ENCODE results near the gene TMEM123. TPM values are rescaled to one million over a fixed set of nuclear protein-coding genes. Genes with fewer than 3 reads are reported as not detected.

Gene TMEM123, protein sequence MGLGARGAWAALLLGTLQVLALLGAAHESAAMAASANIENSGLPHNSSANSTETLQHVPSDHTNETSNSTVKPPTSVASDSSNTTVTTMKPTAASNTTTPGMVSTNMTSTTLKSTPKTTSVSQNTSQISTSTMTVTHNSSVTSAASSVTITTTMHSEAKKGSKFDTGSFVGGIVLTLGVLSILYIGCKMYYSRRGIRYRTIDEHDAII
- 117 TPM for total RNA-seq

DNA sequence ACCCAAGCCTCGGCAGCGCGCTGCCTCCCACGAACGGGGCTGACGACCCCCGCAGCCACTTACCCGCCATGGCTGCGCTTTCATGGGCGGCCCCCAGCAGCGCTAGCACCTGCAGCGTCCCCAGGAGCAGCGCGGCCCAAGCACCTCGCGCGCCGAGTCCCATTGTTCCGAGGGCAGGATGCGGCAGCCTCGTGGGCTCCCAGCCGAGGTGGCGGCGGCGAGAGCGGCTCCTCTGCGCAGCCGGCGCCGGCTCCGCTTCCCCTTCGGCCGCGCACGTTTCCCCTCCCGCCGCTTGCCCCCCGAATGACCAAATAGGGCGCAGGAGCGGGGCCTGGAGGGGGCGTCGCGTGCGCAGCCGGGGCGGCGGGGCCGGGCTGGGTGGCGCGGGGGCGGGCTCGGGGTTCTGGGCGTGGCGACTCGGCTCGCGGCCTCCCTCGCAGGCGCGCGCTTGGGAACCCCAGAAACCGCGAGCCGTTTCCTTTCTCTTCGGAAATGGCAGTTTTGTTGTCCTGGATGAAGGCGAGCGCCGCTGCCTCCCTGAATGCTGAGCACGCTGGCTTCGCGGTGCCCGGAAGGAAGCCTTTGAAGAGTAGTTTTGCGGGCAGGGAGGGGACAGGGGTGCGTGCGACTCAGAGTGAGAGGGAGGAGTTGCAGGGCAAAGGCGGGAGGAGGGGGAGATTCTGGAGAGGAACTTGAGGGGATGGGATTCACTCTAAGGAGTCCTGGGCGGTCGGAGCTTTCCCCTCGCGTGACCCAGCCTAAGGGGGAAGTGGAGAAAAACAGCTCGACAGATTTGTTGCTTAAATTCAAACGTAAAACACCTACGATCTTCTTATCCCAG, at the start of gene TMEM123:
TMEM123 (minus strand) TSS at position 305 of the 841 bp plus-strand sequence; CDS start at position 163, 142 bp downstream.
- DNase-seq = peak; percentile 74

DNA sequence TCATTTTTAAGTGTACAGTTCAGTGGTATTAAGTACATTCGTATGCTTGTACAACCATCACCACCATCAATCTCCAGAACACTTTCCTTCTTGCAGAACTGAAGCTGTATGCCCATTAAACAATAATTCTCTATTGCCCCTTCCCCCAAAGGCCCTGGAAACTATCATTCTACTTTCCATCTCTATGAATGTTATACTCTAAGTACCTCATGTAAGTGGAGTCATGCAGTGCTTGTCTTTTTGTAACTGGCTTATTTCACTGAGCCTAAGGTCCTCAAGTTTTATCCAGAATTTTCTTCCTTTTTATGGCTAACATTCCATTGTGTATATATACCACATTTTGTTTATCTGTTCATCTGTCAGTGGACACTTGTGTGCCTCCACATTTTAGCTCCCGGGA, 48.3 kb upstream of the TMEM123 start:
- DNase-seq = no peak

DNA sequence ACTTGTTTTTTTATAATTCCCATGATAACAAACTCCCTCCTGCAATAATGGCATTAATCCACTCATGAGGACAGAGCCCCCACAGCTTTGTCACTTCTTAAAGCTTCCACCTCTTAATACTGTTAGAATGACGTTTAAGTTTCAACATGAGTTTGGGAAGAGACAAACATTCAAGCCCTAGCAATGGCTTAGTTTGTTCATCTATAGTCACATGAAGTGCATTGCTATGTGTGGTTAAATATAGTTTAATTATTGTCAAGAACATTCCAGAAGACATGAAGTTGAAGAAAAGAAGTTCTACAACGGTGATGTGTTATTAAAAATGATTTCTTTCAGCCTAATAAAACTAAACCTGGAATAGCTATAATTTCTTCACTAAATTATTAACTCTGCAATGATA, 47.4 kb upstream of the TMEM123 start:
- no peak for DNase-seq

DNA sequence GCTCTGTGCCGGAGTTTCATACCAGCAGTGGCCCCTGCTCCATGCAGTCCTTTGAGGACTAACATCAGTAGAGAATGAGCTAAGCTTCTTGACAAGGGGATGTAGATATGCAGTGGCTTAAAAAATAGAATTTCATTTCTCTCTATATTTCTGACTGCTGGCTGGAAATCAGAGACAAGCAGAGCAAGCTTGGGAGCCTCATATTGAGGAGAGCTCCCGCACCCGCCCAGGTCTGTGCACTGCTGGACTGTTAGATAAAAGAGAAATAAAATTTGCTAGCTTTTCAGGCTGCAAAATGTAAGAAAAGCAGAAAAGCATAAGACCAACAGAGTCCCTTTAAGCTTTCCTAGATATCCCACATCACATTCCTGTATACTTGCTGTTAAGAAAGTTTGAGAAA, 46.6 kb upstream of the TMEM123 start:
- no peak for DNase-seq

DNA sequence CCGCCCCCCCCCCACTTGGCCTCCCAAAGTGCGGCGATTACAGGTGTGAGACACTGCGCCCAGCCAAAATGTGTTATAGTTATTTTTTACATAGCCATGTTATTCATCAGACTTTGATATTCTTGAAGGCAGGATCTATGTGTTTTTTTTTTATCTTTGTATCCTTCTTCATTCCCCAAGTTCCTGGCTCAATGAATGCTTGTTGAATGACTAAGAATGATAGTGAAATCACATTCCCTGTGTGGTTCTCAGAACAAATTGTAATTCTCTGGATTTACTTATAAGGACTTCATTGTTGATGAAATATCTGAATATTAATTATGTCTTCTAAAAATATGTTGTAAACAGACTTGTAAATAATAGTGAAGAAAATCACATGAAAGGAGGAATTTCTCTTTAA, 44.5 kb upstream of the TMEM123 start:
- no peak for DNase-seq

DNA sequence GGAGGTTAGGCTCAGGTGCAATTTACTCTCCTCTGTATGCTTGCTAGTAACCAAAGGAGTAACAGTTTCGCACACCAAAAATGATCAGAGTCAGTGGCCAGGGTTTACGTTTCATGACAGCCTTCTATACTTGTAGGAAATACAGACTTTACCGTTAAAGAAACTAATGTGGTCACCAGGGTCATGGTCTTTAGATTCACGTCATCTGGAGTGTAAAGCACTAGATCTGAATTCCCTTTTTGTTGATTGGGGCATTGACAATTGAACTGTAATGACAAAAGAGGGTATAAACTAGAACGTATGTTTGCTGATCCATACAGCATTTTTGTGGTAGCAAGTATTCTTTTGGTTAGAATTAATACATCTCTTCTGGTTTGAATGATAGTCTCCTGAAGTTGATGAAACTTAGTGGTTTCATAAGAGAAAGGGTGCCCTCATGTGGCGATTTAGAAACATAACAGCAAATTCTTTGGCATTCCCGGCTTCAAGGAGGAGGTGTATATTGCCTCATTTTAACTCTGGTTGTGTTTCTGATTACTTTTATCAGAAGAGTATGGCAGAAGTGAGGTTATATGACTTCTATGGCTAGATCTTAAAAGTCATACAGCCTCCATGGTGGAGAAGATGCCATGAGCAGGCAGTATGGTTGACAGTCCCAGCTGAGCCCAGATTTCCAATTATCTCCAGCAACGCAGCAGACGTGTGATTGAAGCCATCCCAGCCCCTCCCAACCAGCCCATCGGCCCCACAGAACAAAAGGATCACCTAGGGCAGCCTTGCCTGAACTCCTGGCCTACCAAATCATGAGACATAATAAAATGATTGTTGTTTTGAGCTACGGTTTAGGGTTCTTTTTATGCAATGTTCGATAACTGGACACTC, 42.8 kb upstream of the TMEM123 start:
- DNase-seq = peak; percentile 79

DNA sequence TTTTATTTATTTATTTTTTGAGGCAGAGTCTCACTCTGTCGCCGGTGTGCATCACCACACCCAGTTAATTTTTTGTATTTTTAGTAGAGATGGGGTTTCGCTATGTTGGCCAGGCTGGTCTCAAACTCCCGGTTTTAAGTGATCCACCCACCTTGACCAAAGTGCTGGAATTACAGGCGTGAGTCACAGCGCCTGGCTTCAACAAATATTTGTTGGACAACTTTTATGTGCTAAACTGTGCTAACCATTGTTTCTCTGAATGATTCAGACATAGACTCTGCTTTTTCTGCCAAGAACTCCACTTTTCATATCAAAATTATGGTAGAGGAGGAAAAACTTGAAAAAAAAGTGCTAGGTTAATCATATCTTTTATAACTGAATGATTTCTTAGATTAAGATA, 41.7 kb upstream of the TMEM123 start:
- DNase-seq = no peak

DNA sequence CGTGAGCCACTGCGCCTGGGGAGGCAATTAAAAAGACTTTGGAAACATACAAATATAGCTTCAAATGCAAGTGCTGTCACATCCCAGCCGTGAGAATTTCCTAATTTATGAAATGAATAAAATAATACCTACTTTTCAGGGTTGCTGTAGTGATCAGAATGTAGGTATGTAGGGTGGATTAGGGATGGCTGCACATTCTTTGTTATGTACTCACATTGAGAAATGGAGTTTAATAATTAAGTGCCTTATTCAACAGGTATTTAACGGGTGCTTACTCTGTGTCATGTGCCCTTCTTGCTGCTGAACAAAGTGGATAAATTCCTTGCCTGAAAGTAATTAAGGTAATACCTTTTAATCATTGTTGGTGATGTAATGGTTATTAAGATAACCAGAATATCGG, 41.0 kb upstream of the TMEM123 start:
- no peak for DNase-seq

DNA sequence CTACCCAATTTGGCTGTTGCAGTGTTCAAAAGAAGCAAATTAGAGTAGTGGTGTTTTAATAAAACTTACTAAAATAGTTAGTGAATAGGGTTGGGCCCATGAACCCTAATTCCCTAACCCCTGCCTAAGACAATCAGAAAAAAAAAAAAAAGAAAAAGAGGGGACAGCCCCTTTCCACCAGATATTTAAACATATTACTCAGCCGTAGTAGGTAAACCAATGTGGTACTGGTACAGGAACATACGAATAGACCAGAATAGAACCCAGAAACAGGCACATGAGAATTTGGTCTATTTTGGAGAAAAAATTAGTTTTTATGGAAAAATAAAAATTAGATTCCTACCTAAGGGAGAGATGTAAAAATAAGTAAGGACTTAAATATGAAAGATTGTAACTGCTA, 39.4 kb upstream of the TMEM123 start:
- DNase-seq = no peak

DNA sequence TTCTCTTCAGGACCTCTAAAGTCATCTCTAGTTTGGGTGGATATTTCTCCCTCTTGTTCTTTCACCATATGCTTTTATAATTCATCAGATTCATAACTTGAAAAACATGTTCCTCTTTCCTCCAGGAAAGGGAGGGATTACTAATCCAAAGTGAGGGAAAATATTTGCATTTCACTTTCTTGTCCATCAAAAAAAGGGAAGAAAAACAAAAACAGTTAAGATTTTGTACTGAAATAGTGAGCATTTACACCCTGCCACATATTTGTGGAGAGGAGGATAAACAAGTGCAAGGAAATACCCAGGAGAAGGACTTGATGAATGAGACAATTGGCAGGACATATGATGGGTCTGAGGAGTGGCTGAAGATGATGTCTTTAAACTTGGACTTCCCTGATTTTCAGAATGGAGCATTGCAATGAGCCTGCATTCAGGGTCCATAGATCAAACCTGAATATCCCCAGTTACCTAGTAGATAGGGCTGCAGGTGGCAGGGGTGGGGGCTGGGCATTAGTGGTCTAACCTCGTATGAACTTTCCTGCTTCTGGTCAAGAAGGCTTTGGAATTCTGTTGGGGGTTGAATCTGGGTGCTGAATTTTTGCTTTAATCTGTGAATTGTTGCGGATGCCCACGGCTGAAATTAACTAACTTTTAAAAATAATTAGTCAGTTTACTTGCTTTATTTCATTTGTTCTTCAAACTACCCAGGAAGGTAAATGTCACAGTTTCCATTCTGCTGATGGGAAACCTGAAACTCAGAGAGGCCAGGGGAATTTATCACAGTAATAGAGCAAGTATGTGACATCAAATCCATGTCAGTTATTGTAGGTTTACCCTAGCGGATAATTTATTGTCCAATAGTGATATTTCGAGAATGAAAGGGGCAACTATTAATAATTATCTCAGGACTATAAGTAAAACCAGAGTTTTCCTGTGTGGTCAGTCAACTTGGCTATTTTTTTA, 36.9 kb upstream of the TMEM123 start:
- DNase-seq = no peak

DNA sequence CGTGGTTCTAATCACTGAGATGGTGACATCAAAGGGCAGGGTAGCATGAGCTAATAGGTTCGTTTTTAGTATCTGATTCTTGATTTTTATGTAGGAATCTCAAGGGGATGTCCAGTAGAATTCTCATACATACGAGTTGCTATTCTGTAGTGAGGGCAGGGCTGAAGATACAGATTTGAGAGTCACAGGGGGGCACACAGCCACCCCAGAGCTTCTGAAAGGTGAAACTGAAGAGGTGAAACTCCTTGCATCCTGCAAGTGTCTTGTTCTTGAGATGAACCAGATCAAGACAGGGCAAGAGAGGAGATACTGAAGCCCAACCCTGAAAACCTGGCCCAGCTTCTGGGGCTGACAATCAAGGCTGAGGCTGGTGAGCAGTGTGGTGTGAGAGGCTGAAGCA, 35.6 kb upstream of the TMEM123 start:
- DNase-seq = no peak

DNA sequence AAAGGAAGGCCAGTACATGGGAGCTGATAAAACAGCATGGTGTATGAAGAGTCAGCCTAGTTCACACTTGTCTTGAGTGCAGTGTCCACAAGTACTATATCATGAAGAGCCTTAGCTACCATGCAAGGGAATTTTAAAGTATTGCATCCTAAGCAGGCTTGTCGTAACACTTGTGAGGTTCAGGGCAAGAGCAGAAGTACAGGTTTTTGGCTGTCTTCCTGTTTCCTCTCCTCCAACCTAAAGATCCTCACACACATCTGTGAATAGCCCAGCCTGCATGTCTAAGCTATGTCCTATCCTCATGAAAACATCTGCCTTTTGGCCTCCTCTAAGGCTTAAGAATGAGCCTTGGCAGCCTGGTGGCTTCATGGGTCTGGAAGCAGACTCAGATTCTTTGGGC, 34.6 kb upstream of the TMEM123 start:
- DNase-seq = no peak

DNA sequence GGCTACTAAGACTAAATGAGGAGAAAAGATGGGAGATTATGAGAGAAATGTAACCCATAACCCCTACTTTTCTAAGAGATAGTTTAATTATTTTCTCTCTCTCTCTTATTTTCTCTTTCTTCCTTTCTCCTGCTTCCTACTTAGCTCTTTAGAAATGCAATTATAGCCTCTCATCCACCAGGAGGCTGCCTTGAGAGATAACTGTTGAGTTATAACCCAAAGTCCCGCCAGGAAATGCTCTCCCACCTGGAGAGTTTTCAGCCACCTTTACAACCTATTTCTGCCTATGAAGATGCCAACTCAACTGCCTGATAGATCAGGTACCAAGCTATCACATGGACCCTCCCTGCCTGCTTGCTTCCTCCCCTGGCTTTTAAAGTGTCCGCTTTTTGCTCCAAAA, 34.0 kb upstream of the TMEM123 start:
- no peak for DNase-seq

DNA sequence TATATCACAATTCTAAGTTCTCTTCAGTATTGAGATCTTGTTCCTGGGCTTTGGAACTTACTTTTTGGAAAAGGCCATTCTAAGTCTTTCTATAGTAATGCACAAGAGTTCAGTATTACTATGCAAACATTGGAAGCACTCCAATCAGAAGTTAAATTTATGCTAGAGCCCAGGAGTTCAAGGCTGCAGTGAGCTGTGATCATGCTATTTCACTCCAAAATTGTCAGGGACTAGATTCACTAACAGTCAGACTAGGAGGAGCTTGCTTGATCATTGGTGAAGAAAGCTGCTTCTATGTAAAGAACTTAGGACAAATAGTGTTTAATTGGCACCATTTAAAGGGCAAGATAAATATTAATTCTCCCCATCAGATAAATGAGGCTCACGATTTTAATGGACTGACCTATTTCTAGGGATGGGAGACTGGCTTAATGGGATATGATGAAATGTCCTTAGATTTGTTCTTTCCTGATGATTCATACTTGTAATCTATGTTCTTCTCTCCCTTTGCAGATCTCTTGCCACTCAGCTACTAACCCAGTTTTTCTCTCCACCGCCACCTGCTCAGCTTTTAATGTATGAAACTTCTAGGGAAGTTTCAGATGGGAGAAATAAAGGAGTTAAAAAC, 32.6 kb upstream of the TMEM123 start:
- no peak for DNase-seq

DNA sequence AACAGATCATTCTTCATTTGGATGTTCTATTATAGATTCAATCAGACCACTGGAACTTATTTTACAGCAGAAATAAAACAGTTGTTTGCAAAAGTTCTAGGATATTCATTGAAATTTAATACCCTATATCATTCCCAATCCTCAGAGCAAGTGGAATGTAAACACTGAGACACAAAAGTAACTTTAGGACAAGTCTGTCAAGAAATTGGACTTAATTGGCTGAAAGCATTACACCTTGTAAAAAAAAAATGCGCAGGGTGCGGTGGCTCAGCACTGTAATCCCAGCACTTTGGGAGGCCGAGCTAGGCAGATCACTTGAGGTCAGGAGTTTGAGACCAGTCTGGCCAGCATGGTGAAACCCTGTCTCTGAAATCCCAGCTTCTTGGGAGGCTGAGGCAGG, 29.9 kb upstream of the TMEM123 start:
- no peak for DNase-seq

DNA sequence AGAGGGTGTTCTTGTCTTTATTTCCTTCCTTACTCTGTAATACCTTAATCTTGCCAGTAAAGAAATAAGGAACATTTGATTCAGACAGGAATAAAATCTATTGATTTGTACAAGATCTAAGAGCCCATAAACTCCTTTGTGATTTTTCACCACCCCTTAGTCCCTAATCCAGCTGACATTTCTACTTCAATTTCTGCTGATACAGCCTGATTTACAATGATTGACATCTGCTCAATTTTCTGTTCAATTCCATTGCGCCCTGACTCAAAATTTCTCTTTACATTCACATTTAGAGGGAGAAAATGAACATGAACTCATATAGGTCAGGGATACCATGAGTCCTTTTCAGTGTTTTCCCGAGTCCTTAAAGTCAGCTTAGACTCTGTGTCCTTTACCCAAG, 27.2 kb upstream of the TMEM123 start:
- no peak for DNase-seq

DNA sequence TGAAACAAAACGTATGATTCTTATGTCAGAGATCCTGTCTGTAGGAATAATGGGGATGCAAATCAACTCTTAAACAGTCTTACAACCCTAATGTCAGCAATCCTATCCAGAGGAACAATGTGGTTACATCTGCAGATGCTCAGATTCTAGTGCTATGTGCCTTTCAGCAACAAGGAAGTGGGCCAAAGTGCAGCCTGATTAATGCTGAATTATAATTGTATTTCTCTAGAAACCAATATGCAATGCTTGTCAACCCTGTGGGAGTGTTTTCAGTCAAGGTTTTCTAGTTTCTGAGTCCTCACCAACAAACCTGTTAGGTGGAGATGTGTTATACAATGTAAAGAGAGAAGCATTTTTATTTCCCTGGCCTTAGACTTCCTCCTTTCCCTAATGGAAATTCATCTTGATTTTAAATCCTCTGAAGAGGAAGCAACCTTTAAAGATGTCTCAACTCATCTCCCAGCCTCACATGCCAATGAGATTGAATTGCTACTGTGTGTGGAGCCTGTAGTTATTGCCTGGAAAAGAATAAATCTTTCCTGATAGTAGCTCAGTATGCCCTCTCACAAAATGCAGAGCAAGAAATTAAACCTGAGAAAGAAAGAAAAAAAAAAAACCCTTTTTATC, 26.2 kb upstream of the TMEM123 start:
- DNase-seq = peak; percentile 24

DNA sequence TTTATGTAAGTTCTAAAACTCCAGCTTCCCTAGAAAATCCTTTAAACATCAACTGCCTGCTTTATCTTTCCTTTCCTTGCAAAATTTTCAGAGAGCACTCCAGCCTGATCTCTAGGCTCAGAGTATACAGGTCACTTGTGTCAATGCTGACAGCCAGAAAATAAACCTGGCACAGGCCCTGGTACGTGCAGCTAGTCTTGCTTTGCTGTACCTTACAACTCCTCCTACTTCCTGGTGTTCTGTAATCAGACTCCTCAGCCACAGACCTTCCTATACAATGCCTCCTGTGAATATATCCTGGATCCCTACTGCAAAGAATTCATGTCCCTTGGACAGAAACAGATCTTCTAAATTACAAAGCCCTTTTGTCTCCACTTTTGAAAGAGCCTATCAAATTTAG, 24.2 kb upstream of the TMEM123 start:
- DNase-seq = peak; percentile 18

DNA sequence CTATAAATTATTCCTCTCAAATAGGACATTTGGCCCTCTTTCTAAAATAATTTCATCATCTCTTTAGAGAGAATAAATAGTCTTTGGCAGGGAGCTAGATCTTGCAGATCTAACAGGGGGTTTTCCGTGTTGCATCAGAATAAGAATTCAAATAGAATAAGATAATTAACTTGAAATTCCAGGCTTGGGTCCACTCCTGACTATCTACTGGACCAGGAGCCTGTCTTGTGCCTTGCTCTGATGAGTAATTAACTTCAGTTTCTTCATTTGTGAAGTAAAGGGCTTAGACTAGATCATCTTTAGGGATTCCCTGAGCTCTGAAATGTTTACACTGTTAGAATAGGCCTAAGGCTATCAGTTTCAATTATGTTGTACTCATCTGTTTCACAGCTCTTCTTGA, 23.5 kb upstream of the TMEM123 start:
- DNase-seq = no peak

DNA sequence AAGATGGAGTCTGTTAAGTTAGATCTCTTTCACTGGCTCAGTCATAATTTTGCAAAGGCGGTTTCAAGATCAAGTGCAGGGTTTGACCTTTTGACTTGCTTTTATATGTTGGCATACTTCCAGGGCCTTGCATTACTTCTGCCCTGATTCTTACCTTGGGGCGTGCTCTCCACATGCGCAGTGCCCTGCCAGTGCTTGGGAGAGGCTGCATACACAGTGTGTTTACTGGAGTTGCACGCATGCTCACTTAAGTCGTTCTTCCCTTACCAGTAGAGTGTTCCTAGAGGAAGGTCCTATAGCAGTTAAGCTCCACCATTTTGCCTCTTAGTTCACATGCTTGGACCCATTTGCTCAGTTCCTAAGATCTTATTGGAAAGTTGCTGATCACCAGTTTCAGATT, 21.0 kb upstream of the TMEM123 start:
- DNase-seq = no peak

DNA sequence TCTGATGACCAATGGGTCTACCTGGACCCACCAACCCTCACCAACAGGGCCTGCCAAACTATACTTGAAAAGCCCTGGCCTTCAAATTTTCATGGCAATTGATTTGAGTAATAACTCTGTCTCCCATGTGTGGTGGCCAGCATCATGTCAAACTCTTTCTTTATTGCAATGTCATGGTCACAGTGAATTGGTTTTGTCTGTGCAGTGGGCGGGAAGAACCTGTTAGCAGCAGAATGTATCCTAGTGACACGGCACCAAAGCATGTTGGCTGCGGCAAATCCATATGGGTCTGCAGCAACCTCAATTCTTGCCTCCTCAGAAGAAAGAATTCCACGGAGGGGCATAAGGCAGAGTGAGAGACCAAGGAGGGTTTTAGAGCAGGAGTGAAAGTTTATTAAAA, 19.6 kb upstream of the TMEM123 start:
- DNase-seq = no peak
